Neural progenitor cell (in vitro differentiated cells): ENCODE measurements around the gene MAGI2.

Experiments used
- CTCF ChIP-seq: fragments of 200-600 bp; sonication (generic); IDR thresholded peaks from 2 replicates; pipeline ENCODE4 v1.5.1; 2017; ENCODE audit warnings: antibody characterized with exemption, mild to moderate bottlenecking
- EZH2 ChIP-seq: fragments of 200-600 bp; sonication (generic); IDR thresholded peaks from 2 replicates; pipeline ENCODE4 v1.6.1; 2017; ENCODE audit warnings: antibody characterized with exemption, mild to moderate bottlenecking, moderate library complexity

GRCh38 chr7:78571292-78571691 lies 882.2 kb downstream of the MAGI2 start:
- no peak for TF ChIP-seq CTCF
- no peak for TF ChIP-seq EZH2
